Measurements from ENCODE around the gene AIFM3. TPM values are rescaled to one million over a fixed set of nuclear protein-coding genes. Genes with fewer than 3 reads are reported as not detected.

The AIFM3 gene
- total RNA-seq, 1 donor from 2014 or later: 2.4 TPM

DNA sequence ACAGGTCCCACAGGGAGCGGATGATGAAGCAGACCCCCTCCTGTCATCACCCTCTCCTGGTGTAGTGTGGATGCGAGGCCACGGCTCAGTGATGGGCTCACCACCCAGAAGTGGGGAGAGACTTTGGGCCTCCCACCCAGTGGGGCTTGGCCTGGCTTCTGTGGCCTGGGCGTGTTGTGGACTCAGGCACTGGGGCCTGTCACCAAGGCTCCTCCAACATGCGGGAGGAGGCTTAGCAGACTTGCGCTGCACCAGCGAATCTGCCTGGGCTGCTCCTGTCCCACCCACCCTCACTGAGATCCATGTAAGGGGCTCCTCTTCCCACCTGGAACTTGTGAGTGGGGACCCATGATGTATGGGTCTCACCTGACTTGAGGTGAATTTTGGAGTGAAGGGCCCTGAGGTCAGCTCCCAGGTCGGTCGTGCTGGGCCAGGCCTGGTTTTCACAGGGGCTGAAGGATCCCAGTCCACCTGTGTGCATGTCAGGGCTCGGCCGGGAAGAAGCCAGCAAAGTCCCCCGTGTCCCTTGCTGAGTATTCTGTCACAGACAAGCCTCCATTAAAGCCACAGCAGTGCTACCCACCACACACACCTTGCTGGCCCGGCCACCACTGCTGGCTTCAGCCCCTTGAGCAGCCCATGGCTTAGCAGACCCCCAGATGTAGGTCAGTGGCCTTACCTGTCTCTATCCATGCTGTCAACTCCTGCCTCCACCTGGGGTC lies 30.6 kb downstream of the AIFM3 start:
- no peak for FAIRE-seq
- no peak overlapping the region for H3K4me3 ChIP-seq (ENCODE audit: low read depth, low read length)

DNA sequence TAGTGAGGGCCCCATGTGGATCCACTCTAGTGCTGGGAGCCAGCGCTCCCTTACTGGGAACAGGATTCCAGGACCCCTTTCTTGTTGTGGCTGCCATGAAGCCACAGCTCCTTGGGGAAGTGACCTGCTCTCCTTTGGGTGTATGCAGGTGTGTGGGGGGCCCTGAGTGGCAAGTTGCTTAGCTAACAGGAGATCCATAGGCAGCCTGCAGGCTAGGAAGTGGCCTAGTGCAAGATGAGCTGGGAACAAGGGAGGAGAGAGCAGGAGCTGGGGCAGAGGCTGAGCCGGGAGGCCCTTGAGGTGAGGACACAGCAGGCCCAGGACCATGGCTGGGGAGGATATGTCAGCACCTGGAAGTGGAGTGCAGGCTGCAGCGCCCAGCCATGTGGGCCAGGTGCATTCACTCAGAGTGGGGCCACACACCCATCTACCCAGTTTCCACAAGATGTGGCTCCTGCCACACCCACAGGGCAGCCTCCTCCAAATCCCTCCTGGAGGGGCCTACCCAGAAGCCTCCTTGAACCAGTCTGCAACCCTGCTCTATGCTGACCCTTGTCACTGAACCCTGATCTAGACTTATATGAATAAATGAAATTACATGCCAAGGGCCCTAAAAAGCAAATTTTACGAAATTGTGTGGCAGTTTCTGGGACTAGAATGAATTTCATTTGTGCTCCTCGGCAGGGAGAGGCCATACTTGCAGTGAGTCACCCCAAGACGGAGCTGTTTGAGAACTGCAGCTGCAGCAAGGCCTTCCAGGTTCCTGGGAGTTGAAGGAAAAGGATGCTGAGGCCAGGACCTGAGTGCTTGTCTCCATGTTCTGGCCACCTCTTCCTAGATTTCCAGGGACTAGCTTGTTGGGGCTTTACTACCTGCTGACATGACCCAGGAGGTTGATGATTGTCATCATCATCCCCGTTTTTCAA lies 31.6 kb downstream of the AIFM3 start:
- H3K36me3 ChIP-seq (ENCODE audit: control insufficient read depth, insufficient read depth, low read length): peaks cover 19% of the 10 kb centered on the region
- TF ChIP-seq, protein P1, sequence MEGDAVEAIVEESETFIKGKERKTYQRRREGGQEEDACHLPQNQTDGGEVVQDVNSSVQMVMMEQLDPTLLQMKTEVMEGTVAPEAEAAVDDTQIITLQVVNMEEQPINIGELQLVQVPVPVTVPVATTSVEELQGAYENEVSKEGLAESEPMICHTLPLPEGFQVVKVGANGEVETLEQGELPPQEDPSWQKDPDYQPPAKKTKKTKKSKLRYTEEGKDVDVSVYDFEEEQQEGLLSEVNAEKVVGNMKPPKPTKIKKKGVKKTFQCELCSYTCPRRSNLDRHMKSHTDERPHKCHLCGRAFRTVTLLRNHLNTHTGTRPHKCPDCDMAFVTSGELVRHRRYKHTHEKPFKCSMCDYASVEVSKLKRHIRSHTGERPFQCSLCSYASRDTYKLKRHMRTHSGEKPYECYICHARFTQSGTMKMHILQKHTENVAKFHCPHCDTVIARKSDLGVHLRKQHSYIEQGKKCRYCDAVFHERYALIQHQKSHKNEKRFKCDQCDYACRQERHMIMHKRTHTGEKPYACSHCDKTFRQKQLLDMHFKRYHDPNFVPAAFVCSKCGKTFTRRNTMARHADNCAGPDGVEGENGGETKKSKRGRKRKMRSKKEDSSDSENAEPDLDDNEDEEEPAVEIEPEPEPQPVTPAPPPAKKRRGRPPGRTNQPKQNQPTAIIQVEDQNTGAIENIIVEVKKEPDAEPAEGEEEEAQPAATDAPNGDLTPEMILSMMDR (IDR thresholded peaks at IDR 0.05; ENCODE audit: insufficient read depth, low read length, severe bottlenecking): no peak
- H3K27me3 ChIP-seq (ENCODE audit: control insufficient read depth, insufficient read depth, low read length): no peaks in the 10 kb centered on the region
- FAIRE-seq (peak; percentile 50), DNase-seq (ENCODE audit: low read depth) (no peak)
- H3K4me3 ChIP-seq (ENCODE audit: low read depth, low read length): no peak overlapping the region

More for the DNA sequence above, 30.6 kb downstream of the AIFM3 start:
- H3K36me3 ChIP-seq (ENCODE audit: control insufficient read depth, insufficient read depth, low read length): peaks cover 27% of the 10 kb centered on the region
- H3K27me3 ChIP-seq (ENCODE audit: control insufficient read depth, insufficient read depth, low read length): no peaks in the 10 kb centered on the region
- TF ChIP-seq, protein P1 (IDR thresholded peaks at IDR 0.05; ENCODE audit: insufficient read depth, low read length, severe bottlenecking): no peak
- no peak for DNase-seq (ENCODE audit: low read depth)

DNA sequence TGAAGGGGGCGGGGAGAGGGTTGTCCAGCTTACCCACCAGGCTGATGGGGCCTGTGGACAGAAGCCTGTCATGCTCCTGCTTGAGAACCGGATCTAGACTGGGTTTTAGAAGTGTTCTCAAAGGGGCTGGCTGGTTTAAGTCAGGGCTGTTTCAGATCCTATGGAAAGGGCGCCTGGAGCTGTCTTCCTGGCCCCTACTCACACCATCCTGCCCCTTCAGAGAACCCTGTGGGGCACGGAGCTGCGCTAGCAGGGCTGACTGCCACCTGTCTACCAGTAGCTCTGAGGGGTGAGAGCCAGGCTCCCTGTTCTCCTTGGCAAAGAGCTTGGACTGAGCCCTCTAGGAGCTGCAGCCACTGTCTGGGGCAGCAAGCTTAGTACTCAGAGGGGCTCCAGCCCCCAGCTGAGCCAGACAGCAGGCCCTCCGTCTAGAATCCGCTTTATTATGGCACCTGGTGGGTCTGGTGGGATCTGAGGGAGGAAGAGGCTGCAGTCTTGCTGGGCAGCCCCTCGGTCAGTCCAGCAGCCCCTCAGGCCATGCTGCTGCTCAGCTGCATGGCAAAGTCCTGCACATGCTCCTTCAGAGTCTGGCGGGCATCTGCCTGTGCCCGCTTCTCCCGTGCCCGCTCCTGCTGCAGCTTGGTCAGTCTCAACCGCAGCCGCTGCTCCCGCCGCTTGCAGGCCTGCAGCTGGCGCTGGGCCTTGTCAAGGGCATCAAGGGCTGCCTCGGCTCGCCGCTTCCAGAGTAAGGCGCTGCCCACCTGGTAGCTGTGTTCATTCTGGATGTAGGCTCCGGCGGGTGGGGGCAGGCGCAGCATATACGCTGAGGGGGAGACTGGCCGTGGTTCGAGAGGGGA lies 32.5 kb downstream of the AIFM3 start:
- peaks cover 14% of the 10 kb centered on the region for H3K36me3 ChIP-seq (ENCODE audit: control insufficient read depth, insufficient read depth, low read length)
- FAIRE-seq (no peak), DNase-seq (ENCODE audit: low read depth) (no peak)
- H3K27me3 ChIP-seq (ENCODE audit: control insufficient read depth, insufficient read depth, low read length): no peaks in the 10 kb centered on the region
- TF ChIP-seq, protein P1 (IDR thresholded peaks at IDR 0.05; ENCODE audit: insufficient read depth, low read length, severe bottlenecking): no peak
- H3K4me3 ChIP-seq (ENCODE audit: low read depth, low read length): no peak overlapping the region

DNA sequence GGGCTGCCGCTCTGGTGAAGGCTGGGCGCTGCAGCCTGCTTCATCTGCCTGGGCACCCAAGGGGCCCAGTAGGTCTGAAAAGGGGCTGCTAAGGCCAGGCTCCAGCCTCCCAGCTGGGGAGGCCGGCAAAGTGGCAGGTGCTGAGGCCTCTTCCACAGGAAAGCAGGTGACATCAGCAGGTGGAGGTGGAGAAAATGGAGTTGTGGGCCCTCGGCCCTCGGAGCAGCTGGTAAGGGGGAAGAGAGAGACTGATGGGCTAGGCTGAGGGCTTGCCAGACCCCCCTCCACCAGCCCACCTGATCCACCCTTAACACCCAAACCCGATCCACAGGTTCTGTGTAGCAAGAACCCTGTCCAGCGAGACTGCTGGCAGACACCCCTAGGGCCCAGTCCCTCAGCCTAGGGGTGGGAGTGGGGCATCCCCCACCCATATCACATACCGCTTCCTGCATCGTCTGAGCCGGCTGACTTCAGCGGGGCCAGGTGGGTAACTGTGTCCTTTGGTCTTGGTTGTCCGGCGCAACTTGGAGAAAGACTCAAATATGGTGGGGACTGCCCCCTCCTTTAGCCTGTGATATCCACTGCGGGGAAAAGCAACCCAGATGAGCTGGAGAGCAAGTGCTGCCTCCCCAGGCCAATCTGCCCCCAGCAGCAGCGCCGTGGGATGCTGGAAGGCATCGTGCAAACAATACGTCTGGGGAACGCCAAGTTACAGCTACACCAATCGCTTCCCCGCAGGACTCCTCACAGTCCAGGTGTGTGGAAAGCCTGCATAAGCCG lies 33.3 kb downstream of the AIFM3 start:
- Histone ChIP-seq H3K4me3 (ENCODE audit: low read depth, low read length) (peak overlapping the region; percentile 88), H3K27me3 (ENCODE audit: control insufficient read depth, insufficient read depth, low read length) (no peaks in the 10 kb centered on the region), H3K36me3 (ENCODE audit: control insufficient read depth, insufficient read depth, low read length) (peaks cover 12% of the 10 kb centered on the region)
- TF ChIP-seq, protein P1 (IDR thresholded peaks at IDR 0.05; ENCODE audit: insufficient read depth, low read length, severe bottlenecking): no peak
- DNase-seq (ENCODE audit: low read depth) (no peak), FAIRE-seq (no peak)
